ENCODE data around the gene CLCN6.

Gene CLCN6

DNA sequence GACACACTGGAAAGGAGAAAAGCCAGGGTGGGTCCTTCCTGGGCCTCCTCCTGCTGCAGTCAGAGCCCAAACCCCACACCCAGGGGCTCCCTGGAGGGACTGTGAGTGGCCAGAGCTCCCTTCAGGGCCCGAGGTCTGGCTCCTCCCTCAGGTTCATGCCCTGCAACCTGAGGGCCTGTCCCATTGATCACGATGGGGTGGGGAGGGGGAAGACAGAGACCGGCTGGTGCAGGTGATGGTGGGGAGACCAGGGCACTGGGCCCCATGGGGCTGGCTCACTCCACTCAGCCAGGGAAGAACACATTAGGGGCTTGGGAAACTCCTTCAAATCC is 82.9 kb downstream of the CLCN6 start:
- POLR2A ChIA-PET, result no interaction called here
- DNase-seq (ENCODE audit: extremely low spot score), result no peak
- TF ChIP-seq FOXA1 (IDR thresholded peaks at IDR 0.05) (no peak), SUZ12 (IDR thresholded peaks at IDR 0.05) (no peak), ELF4 (IDR thresholded peaks at IDR 0.05) (no peak), BHLHE40 (IDR thresholded peaks at IDR 0.05; ENCODE audit: borderline replicate concordance) (no peak), FOXM1 (IDR thresholded peaks at IDR 0.05; ENCODE audit: borderline replicate concordance) (no peak), ZNF384 (IDR thresholded peaks at IDR 0.05) (no peak), SP1 (IDR thresholded peaks at IDR 0.05) (no peak), HDGF (IDR thresholded peaks at IDR 0.05; ENCODE audit: borderline replicate concordance) (no peak), CTBP1 (IDR thresholded peaks at IDR 0.05; ENCODE audit: borderline replicate concordance) (no peak), LEF1 (IDR thresholded peaks at IDR 0.05; ENCODE audit: borderline replicate concordance) (no peak), ARNT (IDR thresholded peaks at IDR 0.05) (no peak), TARDBP (IDR thresholded peaks at IDR 0.05) (no peak), L3MBTL2 (conservative IDR thresholded peaks at IDR 0.05) (no peak)
- TF ChIP-seq, protein P1, sequence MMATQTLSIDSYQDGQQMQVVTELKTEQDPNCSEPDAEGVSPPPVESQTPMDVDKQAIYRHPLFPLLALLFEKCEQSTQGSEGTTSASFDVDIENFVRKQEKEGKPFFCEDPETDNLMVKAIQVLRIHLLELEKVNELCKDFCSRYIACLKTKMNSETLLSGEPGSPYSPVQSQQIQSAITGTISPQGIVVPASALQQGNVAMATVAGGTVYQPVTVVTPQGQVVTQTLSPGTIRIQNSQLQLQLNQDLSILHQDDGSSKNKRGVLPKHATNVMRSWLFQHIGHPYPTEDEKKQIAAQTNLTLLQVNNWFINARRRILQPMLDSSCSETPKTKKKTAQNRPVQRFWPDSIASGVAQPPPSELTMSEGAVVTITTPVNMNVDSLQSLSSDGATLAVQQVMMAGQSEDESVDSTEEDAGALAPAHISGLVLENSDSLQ (IDR thresholded peaks at IDR 0.05), result no peak
- CTCF ChIA-PET, result interaction anchor here (1.1 kb wide), 1 partner anchor 51 kb away, joined by 4 read pairs; no protein-coding TSS in a partner anchor

DNA sequence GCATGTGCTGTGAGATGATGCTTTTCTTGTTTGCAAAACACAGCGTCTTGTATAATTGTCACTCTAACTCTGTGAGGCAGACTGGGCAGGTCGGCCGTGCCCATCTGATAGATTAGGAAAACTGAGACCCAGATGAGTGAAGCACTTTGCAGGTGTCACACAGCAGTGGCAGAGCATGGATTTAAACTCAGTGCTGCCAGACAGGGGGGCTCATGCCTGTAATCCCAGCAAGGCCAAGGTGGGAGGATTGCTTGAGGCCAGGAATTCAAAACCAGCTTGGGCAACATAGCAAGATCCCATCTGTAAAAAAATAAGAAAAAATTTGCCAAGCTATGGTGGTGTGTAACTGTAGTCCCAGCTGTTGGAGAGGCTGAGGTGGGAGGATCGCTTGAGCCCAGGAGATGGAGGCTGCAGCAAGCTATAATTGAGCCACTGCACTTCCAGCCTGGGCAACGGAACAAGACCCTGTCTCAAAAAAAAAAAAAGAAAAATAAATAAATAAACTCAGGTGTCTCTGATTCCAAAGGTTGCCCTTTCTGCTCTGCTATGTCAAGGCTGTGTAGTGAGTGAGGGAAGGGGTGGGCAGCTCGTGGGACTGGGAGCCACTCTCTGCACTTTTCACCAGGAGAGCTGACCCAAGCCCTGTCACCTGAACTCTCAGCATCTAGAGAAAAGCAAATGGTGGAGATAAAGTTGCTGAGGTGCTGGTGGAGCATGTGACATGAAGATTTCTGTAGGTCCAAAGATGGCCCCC is 85.6 kb downstream of the CLCN6 start:
- ChIA-PET CTCF (interaction anchor here (0.6 to 3.0 kb wide), 7 partner anchors 12 to 448 kb away, joined by 3 to 17 read pairs (median 3); no protein-coding TSS in a partner anchor), POLR2A (interaction anchor here (1.2 to 2.0 kb wide), 2 partner anchors 17 to 18 kb away, joined by 5 to 7 read pairs; no protein-coding TSS in a partner anchor)
- DNase-seq (ENCODE audit: extremely low spot score), result no peak
- TF ChIP-seq ZNF384 (IDR thresholded peaks at IDR 0.05) (no peak), SUZ12 (IDR thresholded peaks at IDR 0.05) (no peak), HDGF (IDR thresholded peaks at IDR 0.05; ENCODE audit: borderline replicate concordance) (no peak), NFRKB (IDR thresholded peaks at IDR 0.05) (no peak), FOXA1 (IDR thresholded peaks at IDR 0.05) (no peak)

All from HEK293T (cell line).